Measurements from ENCODE around the gene CREB5. TPM values are rescaled to one million over a fixed set of nuclear protein-coding genes. Genes with fewer than 3 reads are reported as not detected.

The CREB5 gene
- total RNA-seq, 1 experiment from 2014 or later = 5.2 TPM

GRCh38 chr7:28571405-28571804, 159.1 kb downstream of the CREB5 start:
- no peaks in the 10 kb centered on the region for H3K9me3 ChIP-seq (ENCODE audit: low read length)
- intact Hi-C loops (cut with micrococcal nuclease) = loop anchor here (5.0 kb wide), 3 partner anchors 39 to 156 kb away; no protein-coding TSS in a partner anchor
- H3K36me3 ChIP-seq (ENCODE audit: low read depth, low read length) = no peaks in the 10 kb centered on the region
- no peaks in the 10 kb centered on the region; the same call in 1 of the 2 replicates for H3K27me3 ChIP-seq (ENCODE audit: low read length)
- H3F3A ChIP-seq (ENCODE audit: low read length, unreplicated experiment) = no peaks in the 10 kb centered on the region
- POLR2A ChIA-PET (ENCODE audit: unreplicated experiment) = no interaction called here
- DNase-seq (no peak), ATAC-seq (no peak)
- H2AFZ ChIP-seq (ENCODE audit: low read length) = 0 out of 2 replicates have a peak overlapping the region, but pooled peaks have one; percentile 40
- H3K79me2 ChIP-seq (ENCODE audit: low read length) = no peaks in the 10 kb centered on the region
- no TSS peak for BruUV-seq (replicated peaks)
- H3K4me3 ChIP-seq (ENCODE audit: low read length) = no peak overlapping the region
- H3K4me2 ChIP-seq (ENCODE audit: low read length) = peak overlapping the region; percentile 44
- H3K27ac ChIP-seq (ENCODE audit: low read length) = 0 out of 2 replicates have a peak overlapping the region, but pooled peaks have one; percentile 19
- peaks cover 46% of the 10 kb centered on the region for H3K4me1 ChIP-seq (ENCODE audit: insufficient read depth, low read length)
- TF ChIP-seq CTCF (conservative IDR thresholded peaks at IDR 0.05; ENCODE audit: low read depth, low read length) = no peak
- H3K9me2 ChIP-seq (replicated peaks; ENCODE audit: low read length) = no peaks in the 10 kb centered on the region
- CTCF ChIA-PET = no interaction called here
- H4K20me1 ChIP-seq (ENCODE audit: low read length) = no peaks in the 10 kb centered on the region
- H3K9ac ChIP-seq (ENCODE audit: low read length) = no peak overlapping the region

GRCh38 chr7:28572321-28573058, 160.2 kb downstream of the CREB5 start:
- H3K4me2 ChIP-seq (ENCODE audit: low read length) = peak overlapping the region; percentile 64
- H3K36me3 ChIP-seq (ENCODE audit: low read depth, low read length) = no peaks in the 10 kb centered on the region
- no peaks in the 10 kb centered on the region; the same call in 1 of the 2 replicates for H3K27me3 ChIP-seq (ENCODE audit: low read length)
- peaks cover 46% of the 10 kb centered on the region for H3K4me1 ChIP-seq (ENCODE audit: insufficient read depth, low read length)
- no peak overlapping the region for H3K9ac ChIP-seq (ENCODE audit: low read length)
- CTCF ChIA-PET = interaction anchor here (1.1 kb wide), 1 partner anchor 55 kb away, joined by 4 read pairs; no protein-coding TSS in a partner anchor
- intact Hi-C loops (cut with micrococcal nuclease) = loop anchor here (5.0 kb wide), 3 partner anchors 40 to 155 kb away; no protein-coding TSS in a partner anchor
- no peak for ATAC-seq
- no peaks in the 10 kb centered on the region for H3K79me2 ChIP-seq (ENCODE audit: low read length)
- H4K20me1 ChIP-seq (ENCODE audit: low read length) = no peaks in the 10 kb centered on the region
- no peak overlapping the region for H2AFZ ChIP-seq (ENCODE audit: low read length)
- H3K9me2 ChIP-seq (replicated peaks; ENCODE audit: low read length) = no peaks in the 10 kb centered on the region
- H3K9me3 ChIP-seq (ENCODE audit: low read length) = no peaks in the 10 kb centered on the region
- DNase-seq = peak; percentile 9
- no peak overlapping the region for H3K27ac ChIP-seq (ENCODE audit: low read length)
- no peaks in the 10 kb centered on the region for H3F3A ChIP-seq (ENCODE audit: low read length, unreplicated experiment)
- no peak overlapping the region for H3K4me3 ChIP-seq (ENCODE audit: low read length)
- BruUV-seq (replicated peaks) = no TSS peak
- TF ChIP-seq EZH2phosphoT487 (IDR thresholded peaks at IDR 0.05; ENCODE audit: borderline replicate concordance, low read length) (no peak), CTCF (conservative IDR thresholded peaks at IDR 0.05; ENCODE audit: low read depth, low read length) (no peak), EZH2 (IDR thresholded peaks at IDR 0.05; ENCODE audit: low read length, unreplicated experiment) (no peak)
- POLR2A ChIA-PET (ENCODE audit: unreplicated experiment) = no interaction called here

GRCh38 chr7:28573059-28573553, 160.8 kb downstream of the CREB5 start:
- Histone ChIP-seq H3K4me1 (ENCODE audit: insufficient read depth, low read length) (peaks cover 46% of the 10 kb centered on the region), H4K20me1 (ENCODE audit: low read length) (no peaks in the 10 kb centered on the region), H3K79me2 (ENCODE audit: low read length) (no peaks in the 10 kb centered on the region), H3F3A (ENCODE audit: low read length, unreplicated experiment) (no peaks in the 10 kb centered on the region), H3K4me3 (ENCODE audit: low read length) (no peak overlapping the region; the same call in 1 of the 2 replicates), H2AFZ (ENCODE audit: low read length) (no peak overlapping the region), H3K4me2 (ENCODE audit: low read length) (peak overlapping the region; percentile 64), H3K27me3 (ENCODE audit: low read length) (no peaks in the 10 kb centered on the region; the same call in 1 of the 2 replicates), H3K36me3 (ENCODE audit: low read depth, low read length) (no peaks in the 10 kb centered on the region), H3K9me2 (replicated peaks; ENCODE audit: low read length) (no peaks in the 10 kb centered on the region), H3K27ac (ENCODE audit: low read length) (peak overlapping the region; percentile 15), H3K9me3 (ENCODE audit: low read length) (no peaks in the 10 kb centered on the region), H3K9ac (ENCODE audit: low read length) (no peak overlapping the region)
- intact Hi-C loops (cut with micrococcal nuclease) = loop anchor here (5.0 kb wide), 3 partner anchors 39 to 154 kb away; no protein-coding TSS in a partner anchor
- no TSS peak for BruUV-seq (replicated peaks)
- peak; percentile 88 for DNase-seq
- ChIA-PET CTCF (interaction anchor here (1.1 kb wide), 1 partner anchor 54 kb away, joined by 4 read pairs; no protein-coding TSS in a partner anchor), POLR2A (ENCODE audit: unreplicated experiment) (interaction anchor here (0.7 kb wide), 2 partner anchors 16 to 166 kb away, joined by 4 to 11 read pairs; no protein-coding TSS in a partner anchor)
- TF ChIP-seq EZH2phosphoT487 (IDR thresholded peaks at IDR 0.05; ENCODE audit: borderline replicate concordance, low read length) (no peak), CTCF (conservative IDR thresholded peaks at IDR 0.05; ENCODE audit: low read depth, low read length) (no peak)
- ATAC-seq = peak; percentile 66

Measured in PC-3 (cell line).